Urinary bladder (tissue), 4 donors: ENCODE results near the gene PLCD1. TPM values are rescaled to one million over a fixed set of nuclear protein-coding genes. Genes with fewer than 3 reads are reported as not detected.
A peak's percentile ranks its signal among the peaks of the same experiment; 100 is the strongest.

Experiments
- DNase-seq: peaks from one replicate; pipeline ENCODE4 v3.0.0-alpha.2; 2015; ENCODE audit errors: extremely low spot score
- H3K27ac ChIP-seq: one replicate; pipeline ENCODE4 v1.5.1; 2013; ENCODE audit warnings: low read depth, mild to moderate bottlenecking, moderate library complexity
- H3K36me3 ChIP-seq: one replicate; pipeline ENCODE4 v1.6.1; 2013; ENCODE audit warnings: mild to moderate bottlenecking, moderate library complexity; ENCODE audit not compliant: insufficient read depth
- H3K4me1 ChIP-seq: one replicate; pipeline ENCODE4 v1.6.1; 2013; ENCODE audit warnings: mild to moderate bottlenecking, moderate library complexity; ENCODE audit not compliant: insufficient read depth
- H3K4me3 ChIP-seq: one replicate; pipeline ENCODE4 v1.5.1; 2013; ENCODE audit warnings: low read depth, low read length
- WGBS: extraction: QIAGEN DNeasy Blood & Tissue Kit; methylation state at CpG from one replicate; pipeline ENCODE4 v1.1.7; 2013; 5-methylcytosine and 5-hydroxymethylcytosine counted together
- polyA plus RNA-seq: library from polyadenylated mRNA; stranded (reverse); fragments of 200-250 nt; gene quantifications from one replicate; pipeline ENCODE4 v1.2.3, GENCODE V29; 2013
- total RNA-seq: library from RNA; depleted of rRNA; stranded (reverse); fragments of >200 nt; gene quantifications from one replicate; pipeline ENCODE4 v1.2.3, GENCODE V29; 2014
- donor health status: healthy with polysubstance abuse.
- donor health status: healthy.

PLCD1 gene
- total and polyA plus RNA-seq, 2 donors, result 14.6 to 34.9 TPM

GRCh38 chr3:37997342-37997741 is 32.1 kb downstream of the PLCD1 start:
- no peak overlapping the region for H3K27ac ChIP-seq

GRCh38 chr3:37996785-37997301 is 32.6 kb downstream of the PLCD1 start:
- no peak overlapping the region for H3K27ac ChIP-seq
- no peak for DNase-seq
- H3K36me3 ChIP-seq, result peaks cover 4% of the 10 kb centered on the region
- WGBS, result 41% methylated on average over 7 of the region's 7 CpGs
- H3K4me1 ChIP-seq, result no peaks in the 10 kb centered on the region
- H3K4me3 ChIP-seq, result no peak overlapping the region

More at GRCh38 chr3:37997342-37997741, 32.1 kb downstream of the PLCD1 start:
- 90% methylated on average over 10 of the region's 10 CpGs for WGBS
- no peak for DNase-seq
- Histone ChIP-seq H3K36me3 (peaks cover 4% of the 10 kb centered on the region), H3K4me3 (no peak overlapping the region), H3K4me1 (no peaks in the 10 kb centered on the region)

- H3K4me1 ChIP-seq, result no peaks in the 10 kb centered on the region
- WGBS, result 88% methylated on average over 10 of the region's 10 CpGs
- no peak for DNase-seq
- no peak overlapping the region for H3K27ac ChIP-seq
- H3K36me3 ChIP-seq, result no peaks in the 10 kb centered on the region
- H3K4me3 ChIP-seq, result no peak overlapping the region
These were observed 33.5 kb downstream of the PLCD1 start for GRCh38 chr3:37995652-37996641.

- no peak for DNase-seq
- Histone ChIP-seq H3K27ac (no peak overlapping the region), H3K36me3 (no peaks in the 10 kb centered on the region), H3K4me1 (no peaks in the 10 kb centered on the region), H3K4me3 (peak overlapping the region; percentile 60)
- 23% methylated on average over 2 of the region's 2 CpGs for WGBS
These were observed 34.8 kb downstream of the PLCD1 start for GRCh38 chr3:37994639-37994972.

GRCh38 chr3:37993820-37994638 is 35.4 kb downstream of the PLCD1 start:
- no peaks in the 10 kb centered on the region for H3K36me3 ChIP-seq
- 2% methylated on average over 49 of the region's 49 CpGs for WGBS
- H3K4me3 ChIP-seq, result peak overlapping the region; percentile 60
- H3K4me1 ChIP-seq, result no peaks in the 10 kb centered on the region
- H3K27ac ChIP-seq, result peak overlapping the region; percentile 84
- no peak for DNase-seq

GRCh38 chr3:37993460-37993819 is 36.0 kb downstream of the PLCD1 start:
- Histone ChIP-seq H3K27ac (no peak overlapping the region), H3K4me1 (no peaks in the 10 kb centered on the region), H3K36me3 (no peaks in the 10 kb centered on the region), H3K4me3 (peak overlapping the region; percentile 60)
- DNase-seq, result no peak
- 45% methylated on average over 6 of the region's 6 CpGs for WGBS

GRCh38 chr3:37993067-37993455 is 36.4 kb downstream of the PLCD1 start:
- Histone ChIP-seq H3K27ac (no peak overlapping the region), H3K4me1 (no peaks in the 10 kb centered on the region), H3K4me3 (no peak overlapping the region), H3K36me3 (no peaks in the 10 kb centered on the region)
- 79% methylated on average over 8 of the region's 8 CpGs for WGBS
- DNase-seq, result no peak

- H3K27ac ChIP-seq, result peak overlapping the region; percentile 72
- no peak for DNase-seq
- H3K4me3 ChIP-seq, result no peak overlapping the region
- 88% methylated on average over 9 of the region's 9 CpGs for WGBS
- no peaks in the 10 kb centered on the region for H3K4me1 ChIP-seq
- no peaks in the 10 kb centered on the region for H3K36me3 ChIP-seq
These were observed 37.0 kb downstream of the PLCD1 start for GRCh38 chr3:37992271-37993066.

GRCh38 chr3:37991823-37992222 is 37.6 kb downstream of the PLCD1 start:
- H3K27ac ChIP-seq, result peak overlapping the region; percentile 72
- DNase-seq, result no peak
- WGBS, result 89% methylated on average over 7 of the region's 7 CpGs

GRCh38 chr3:37991109-37991508 is 38.3 kb downstream of the PLCD1 start:
- H3K4me3 ChIP-seq, result peak overlapping the region; percentile 7
- no peak for DNase-seq
- H3K27ac ChIP-seq, result peak overlapping the region; percentile 72
- H3K4me1 ChIP-seq, result no peaks in the 10 kb centered on the region
- H3K36me3 ChIP-seq, result no peaks in the 10 kb centered on the region
- WGBS, result 47% methylated on average over 6 of the region's 6 CpGs

More at GRCh38 chr3:37991823-37992222, 37.6 kb downstream of the PLCD1 start:
- H3K36me3 ChIP-seq, result no peaks in the 10 kb centered on the region
- no peaks in the 10 kb centered on the region for H3K4me1 ChIP-seq
- H3K4me3 ChIP-seq, result no peak overlapping the region

- DNase-seq, result no peak
- Histone ChIP-seq H3K27ac (peak within 1 kb of the TSS; percentile 72), H3K36me3 (no peaks in the 10 kb centered on the region), H3K4me1 (no peaks in the 10 kb centered on the region), H3K4me3 (peak within 1 kb of the TSS; percentile 7)
- 78% methylated on average over 10 of the region's 10 CpGs for WGBS
These were observed 38.9 kb downstream of the PLCD1 start, which contains the start of gene VILL for GRCh38 chr3:37990527-37990926. Gene VILL (plus strand): TSS chr3:37990786. CDS start chr3:37993673, 2,887 bp downstream.

GRCh38 chr3:37989821-37990480 is 39.5 kb downstream of the PLCD1 start:
- no peak for DNase-seq
- H3K36me3 ChIP-seq, result no peaks in the 10 kb centered on the region
- 86% methylated on average over 7 of the region's 7 CpGs for whole genome bisulfite sequencing

More at GRCh38 chr3:37989821-37990480, 39.5 kb downstream of the PLCD1 start:
- H3K4me1 ChIP-seq, result no peaks in the 10 kb centered on the region
- H3K27ac ChIP-seq, result no peak overlapping the region
- H3K4me3 ChIP-seq, result no peak overlapping the region
